ENCODE measurements around the gene SFT2D1.

Gene SFT2D1

GRCh38 chr6:166308033-166308768, 34.1 kb downstream of the SFT2D1 start, which contains the start of gene PRR18:
PRR18 (minus strand) TSS chr6:166308392; CDS start chr6:166308142, 250 bp downstream.
- no peak for TF ChIP-seq CTCF (IDR thresholded peaks at IDR 0.05; ENCODE audit: extremely low read depth, insufficient read depth, missing control alignments)
- DNase-seq (ENCODE audit: low spot score): peak; percentile 67
- in situ Hi-C loops (cut with MboI; ENCODE audit: low pct_unique_long_range_greater_than_20kb, low sequenced_read_pairs, unreplicated experiment): no loop called here

GRCh38 chr6:166307082-166308032, 35.0 kb downstream of the SFT2D1 start:
- no peak for TF ChIP-seq CTCF (IDR thresholded peaks at IDR 0.05; ENCODE audit: extremely low read depth, insufficient read depth, missing control alignments)
- in situ Hi-C loops (cut with MboI; ENCODE audit: low pct_unique_long_range_greater_than_20kb, low sequenced_read_pairs, unreplicated experiment): no loop called here
- peak; percentile 58 for DNase-seq (ENCODE audit: low spot score)

- DNase-seq (ENCODE audit: low spot score): no peak
- in situ Hi-C loops (cut with MboI; ENCODE audit: low pct_unique_long_range_greater_than_20kb, low sequenced_read_pairs, unreplicated experiment): no loop called here
- no peak for TF ChIP-seq CTCF (IDR thresholded peaks at IDR 0.05; ENCODE audit: extremely low read depth, insufficient read depth, missing control alignments)
Observed at GRCh38 chr6:166306378-166307081, 35.8 kb downstream of the SFT2D1 start.

GRCh38 chr6:166305562-166306117, 36.7 kb downstream of the SFT2D1 start:
- no peak for TF ChIP-seq CTCF (IDR thresholded peaks at IDR 0.05; ENCODE audit: extremely low read depth, insufficient read depth, missing control alignments)
- in situ Hi-C loops (cut with MboI; ENCODE audit: low pct_unique_long_range_greater_than_20kb, low sequenced_read_pairs, unreplicated experiment): no loop called here
- no peak for DNase-seq (ENCODE audit: low spot score)

- in situ Hi-C loops (cut with MboI; ENCODE audit: low pct_unique_long_range_greater_than_20kb, low sequenced_read_pairs, unreplicated experiment): no loop called here
- no peak for DNase-seq (ENCODE audit: low spot score)
- no peak for TF ChIP-seq CTCF (IDR thresholded peaks at IDR 0.05; ENCODE audit: extremely low read depth, insufficient read depth, missing control alignments)
Observed at GRCh38 chr6:166304106-166304505, 38.2 kb downstream of the SFT2D1 start.

All from GM13977 (cell line).